Hepatocyte (in vitro differentiated cells): Measurements from ENCODE around the gene ACO1. TPM values are rescaled to one million over a fixed set of nuclear protein-coding genes. Genes with fewer than 3 reads are reported as not detected.

Experiments
- DNase-seq: peaks from one replicate; pipeline ENCODE4 v3.0.0-alpha.2; 2016; ENCODE audit warnings: low spot score
- H2AFZ ChIP-seq: fragments of 200-600 bp; sonication (generic); 2 replicates; pipeline ENCODE4 v1.6.0; 2016; ENCODE audit warnings: antibody characterized with exemption, mild to moderate bottlenecking
- H3K27ac ChIP-seq: fragments of 200-600 bp; sonication (generic); 2 replicates; pipeline ENCODE4 v1.5.1; 2016; ENCODE audit warnings: mild to moderate bottlenecking
- H3K27me3 ChIP-seq: fragments of 200-600 bp; sonication (generic); 2 replicates; pipeline ENCODE4 v1.6.1; 2016
- H3K36me3 ChIP-seq: fragments of 200-600 bp; sonication (generic); replicated peaks from 2 replicates; pipeline ENCODE4 v1.5.1; 2016; ENCODE audit warnings: low read depth; ENCODE audit not compliant: insufficient read depth
- H3K4me1 ChIP-seq: fragments of 200-600 bp; sonication (generic); 2 replicates; pipeline ENCODE4 v1.5.1; 2016; ENCODE audit warnings: mild to moderate bottlenecking, moderate library complexity; ENCODE audit not compliant: insufficient read depth
- H3K4me2 ChIP-seq: fragments of 200-600 bp; sonication (generic); 2 replicates; pipeline ENCODE4 v1.6.0; 2016
- H3K4me3 ChIP-seq: fragments of 200-600 bp; sonication (generic); 2 replicates; pipeline ENCODE4 v1.5.1; 2016; ENCODE audit warnings: mild to moderate bottlenecking
- H3K79me2 ChIP-seq: fragments of 200-600 bp; sonication (generic); 2 replicates; pipeline ENCODE4 v1.6.0; 2017; ENCODE audit warnings: mild to moderate bottlenecking
- H3K9me2 ChIP-seq: fragments of 200-600 bp; sonication (generic); replicated peaks from 2 replicates; pipeline ENCODE4 v1.6.0; 2017; ENCODE audit warnings: mild to moderate bottlenecking; ENCODE audit not compliant: insufficient read depth
- H3K9me3 ChIP-seq: fragments of 200-600 bp; sonication (generic); 2 replicates; pipeline ENCODE4 v1.5.1; 2016; ENCODE audit warnings: low read depth, mild to moderate bottlenecking
- H4K20me1 ChIP-seq: fragments of 200-600 bp; sonication (generic); 2 replicates; pipeline ENCODE4 v1.6.0; 2016; ENCODE audit warnings: mild to moderate bottlenecking; ENCODE audit not compliant: insufficient read depth, poor library complexity, severe bottlenecking
- EZH2 ChIP-seq: fragments of 200-600 bp; sonication (generic); IDR thresholded peaks from 2 replicates; pipeline ENCODE4 v1.6.1; 2016; ENCODE audit warnings: antibody characterized with exemption, mild to moderate bottlenecking, borderline replicate concordance
- EZH2phosphoT487 ChIP-seq: fragments of 200-600 bp; sonication (generic); IDR thresholded peaks from one replicate; pipeline ENCODE4 v1.6.1; 2018; ENCODE audit warnings: antibody characterized with exemption, mild to moderate bottlenecking, low read depth, moderate library complexity; ENCODE audit not compliant: unreplicated experiment, severe bottlenecking
- WGBS: methylation state at CpG from one replicate; pipeline ENCODE4 v1.1.6; 2016; ENCODE audit warnings: low lambda C conversion rate; ENCODE audit errors: missing lambda C conversion rate; 5-methylcytosine and 5-hydroxymethylcytosine counted together
- polyA plus RNA-seq: library from polyadenylated mRNA; unstranded; fragments of >200 nt; fragmentation: Nextera tagmentation; extraction: Ambion mirVana; gene quantifications from 2 replicates; pipeline ENCODE4 v1.2.1, GENCODE V29; 2016
- total RNA-seq: library from RNA; depleted of rRNA; stranded (reverse); fragments of >200 nt; gene quantifications from 2 replicates; pipeline ENCODE4 v1.2.3, GENCODE V29; 2014
- TF ChIP-seq, protein P1 (sequence below): fragments of 200-600 bp; sonication (generic); IDR thresholded peaks from 2 replicates; pipeline ENCODE4 v1.5.1; 2016; ENCODE audit warnings: antibody characterized with exemption, mild to moderate bottlenecking; ENCODE audit not compliant: poor library complexity

Gene ACO1
- total and polyA plus RNA-seq, 2 experiments from 2014 or later: 46.1 to 65.7 TPM

DNA sequence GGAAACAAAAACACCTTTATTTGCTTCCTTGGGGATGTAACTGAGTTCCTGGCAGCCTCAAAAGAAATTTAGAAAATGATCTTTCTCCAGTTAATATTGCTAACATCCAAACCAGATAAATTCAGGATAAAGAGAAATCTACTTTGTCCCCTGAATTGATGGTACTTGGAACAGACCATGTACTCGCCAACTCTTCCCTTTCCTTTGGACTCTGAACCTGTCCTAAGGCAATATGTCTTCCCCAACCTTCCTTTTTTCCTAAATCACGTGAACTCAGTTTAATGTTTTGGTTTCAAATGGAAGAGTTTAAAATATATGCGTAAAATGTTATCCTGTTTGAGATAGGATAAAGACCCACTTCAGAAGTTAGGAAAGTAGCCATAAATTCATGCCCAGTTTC, 28.0 kb downstream of the ACO1 start:
- no peak for TF ChIP-seq EZH2phosphoT487
- no peak for TF ChIP-seq EZH2
- TF ChIP-seq, protein P1, sequence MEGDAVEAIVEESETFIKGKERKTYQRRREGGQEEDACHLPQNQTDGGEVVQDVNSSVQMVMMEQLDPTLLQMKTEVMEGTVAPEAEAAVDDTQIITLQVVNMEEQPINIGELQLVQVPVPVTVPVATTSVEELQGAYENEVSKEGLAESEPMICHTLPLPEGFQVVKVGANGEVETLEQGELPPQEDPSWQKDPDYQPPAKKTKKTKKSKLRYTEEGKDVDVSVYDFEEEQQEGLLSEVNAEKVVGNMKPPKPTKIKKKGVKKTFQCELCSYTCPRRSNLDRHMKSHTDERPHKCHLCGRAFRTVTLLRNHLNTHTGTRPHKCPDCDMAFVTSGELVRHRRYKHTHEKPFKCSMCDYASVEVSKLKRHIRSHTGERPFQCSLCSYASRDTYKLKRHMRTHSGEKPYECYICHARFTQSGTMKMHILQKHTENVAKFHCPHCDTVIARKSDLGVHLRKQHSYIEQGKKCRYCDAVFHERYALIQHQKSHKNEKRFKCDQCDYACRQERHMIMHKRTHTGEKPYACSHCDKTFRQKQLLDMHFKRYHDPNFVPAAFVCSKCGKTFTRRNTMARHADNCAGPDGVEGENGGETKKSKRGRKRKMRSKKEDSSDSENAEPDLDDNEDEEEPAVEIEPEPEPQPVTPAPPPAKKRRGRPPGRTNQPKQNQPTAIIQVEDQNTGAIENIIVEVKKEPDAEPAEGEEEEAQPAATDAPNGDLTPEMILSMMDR: no peak
- no peaks in the 10 kb centered on the region for H3K27me3 ChIP-seq
- H3K79me2 ChIP-seq: no peaks in the 10 kb centered on the region
- no peak overlapping the region for H3K4me3 ChIP-seq
- no peaks in the 10 kb centered on the region for H3K36me3 ChIP-seq
- WGBS: 98% methylated on average over 3 of the region's 3 CpGs
- no peak overlapping the region for H2AFZ ChIP-seq
- H3K27ac ChIP-seq: no peak overlapping the region
- H4K20me1 ChIP-seq: no peaks in the 10 kb centered on the region
- no peaks in the 10 kb centered on the region for H3K9me2 ChIP-seq
- H3K9me3 ChIP-seq: no peaks in the 10 kb centered on the region
- DNase-seq: no peak
- no peak overlapping the region for H3K4me2 ChIP-seq
- H3K4me1 ChIP-seq: no peaks in the 10 kb centered on the region

DNA sequence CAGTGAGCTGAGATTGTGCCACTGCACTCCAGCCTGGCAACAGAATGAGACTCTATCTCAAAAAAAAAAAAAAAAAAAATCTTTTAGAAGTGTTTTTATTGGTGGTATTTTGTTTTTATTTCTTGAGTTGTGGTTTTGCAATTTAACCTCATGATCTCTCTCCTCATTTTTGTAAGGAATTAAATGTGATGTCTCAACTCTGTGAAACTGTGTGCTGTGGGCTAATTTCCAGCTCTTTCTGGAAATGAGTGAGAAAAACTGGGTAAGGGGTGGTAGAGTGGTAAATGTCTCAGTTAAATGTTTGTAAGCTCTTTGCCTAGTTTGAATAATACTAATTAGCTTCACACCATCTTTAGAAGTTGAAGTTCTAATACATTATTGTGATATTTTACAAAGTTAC, 29.0 kb downstream of the ACO1 start:
- no peak for TF ChIP-seq EZH2
- TF ChIP-seq, protein P1: no peak
- TF ChIP-seq EZH2phosphoT487: no peak
- no peaks in the 10 kb centered on the region for H3K36me3 ChIP-seq
- no peak overlapping the region for H3K4me2 ChIP-seq
- H2AFZ ChIP-seq: no peak overlapping the region
- no peaks in the 10 kb centered on the region for H4K20me1 ChIP-seq
- H3K4me3 ChIP-seq: no peak overlapping the region
- H3K9me3 ChIP-seq: no peaks in the 10 kb centered on the region
- no peaks in the 10 kb centered on the region for H3K4me1 ChIP-seq
- no peaks in the 10 kb centered on the region for H3K27me3 ChIP-seq
- DNase-seq: no peak
- H3K79me2 ChIP-seq: no peaks in the 10 kb centered on the region
- no peaks in the 10 kb centered on the region for H3K9me2 ChIP-seq
- H3K27ac ChIP-seq: no peak overlapping the region

DNA sequence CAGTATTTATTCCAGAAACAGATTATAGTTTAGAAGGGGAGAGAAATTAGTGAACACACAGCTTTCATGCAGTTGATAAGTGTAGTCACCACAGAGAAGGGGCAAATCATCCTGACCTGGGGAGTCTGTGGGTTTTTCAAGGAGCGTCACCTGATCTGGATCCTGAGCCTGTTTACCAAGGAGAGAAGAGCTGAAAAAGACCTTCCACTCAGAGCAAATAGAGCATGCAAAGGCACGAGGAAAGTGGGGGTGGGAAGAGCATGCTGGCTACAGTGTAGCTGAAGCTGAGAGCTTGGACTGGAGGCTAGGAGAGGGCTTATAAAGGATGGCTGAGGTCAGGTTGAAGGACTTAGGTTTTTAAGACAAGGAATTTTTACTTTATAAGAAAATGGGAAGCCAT, 30.4 kb downstream of the ACO1 start:
- H3K27ac ChIP-seq: no peak overlapping the region

More for the DNA sequence above, 30.4 kb downstream of the ACO1 start:
- no peaks in the 10 kb centered on the region for H3K9me3 ChIP-seq
- H3K4me3 ChIP-seq: no peak overlapping the region
- no peaks in the 10 kb centered on the region for H3K79me2 ChIP-seq
- H3K36me3 ChIP-seq: no peaks in the 10 kb centered on the region
- H4K20me1 ChIP-seq: no peaks in the 10 kb centered on the region
- no peak for TF ChIP-seq EZH2
- TF ChIP-seq, protein P1: no peak
- TF ChIP-seq EZH2phosphoT487: no peak
- H2AFZ ChIP-seq: no peak overlapping the region
- H3K4me2 ChIP-seq: no peak overlapping the region
- WGBS: 78% methylated on average over 2 of the region's 2 CpGs
- no peaks in the 10 kb centered on the region for H3K4me1 ChIP-seq
- H3K27me3 ChIP-seq: no peaks in the 10 kb centered on the region
- no peak for DNase-seq
- no peaks in the 10 kb centered on the region for H3K9me2 ChIP-seq
